Measurements from ENCODE around the gene C11orf52. TPM values are rescaled to one million over a fixed set of nuclear protein-coding genes. Genes with fewer than 3 reads are reported as not detected.
A peak's percentile ranks its signal among the peaks of the same experiment; 100 is the strongest.

The C11orf52 gene
- total RNA-seq, 4 donors from 2014 or later, result 1.8 to 6.9 (median 2.9) TPM

DNA sequence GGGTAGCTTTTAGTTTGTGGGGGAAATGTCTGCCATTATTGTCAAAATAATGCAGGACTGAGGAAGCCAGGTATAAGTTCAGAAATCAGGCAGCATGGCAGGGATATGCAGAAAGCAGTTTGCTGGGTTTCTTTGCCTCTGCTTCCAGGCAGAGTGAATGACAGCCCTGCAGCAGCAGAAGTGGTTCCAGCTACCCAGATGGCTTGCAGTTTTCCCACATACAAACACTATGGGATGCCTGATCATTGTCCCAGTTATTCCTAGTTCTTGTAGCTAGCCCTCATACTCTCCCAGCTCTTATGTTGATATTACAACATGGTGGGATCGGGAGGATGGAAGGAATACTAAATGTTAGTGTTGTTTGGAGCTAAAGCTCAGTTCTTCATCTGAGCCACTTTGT, 15.6 kb downstream of the C11orf52 start:
- H3K4me1 ChIP-seq, result peaks cover 29 to 66% (median 61%) of the 10 kb centered on the region in 4 donors
- no peak overlapping the region for H3K4me3 ChIP-seq
- WGBS, result 86% methylated on average over 1 of the region's 1 CpG
- H3K27me3 ChIP-seq, result no peaks in the 10 kb centered on the region
- intact Hi-C loops (cut with DNase I), result no loop called here
- H3K27ac ChIP-seq (replicated peaks in 1 of 4), result peak overlapping the region in 2 of 4 donors; percentile 81 to 91
- H3K36me3 ChIP-seq, result no peaks in the 10 kb centered on the region
- DNase-seq (ENCODE audit: extremely low spot score), result no peak
- no peak for TF ChIP-seq POLR2A (IDR thresholded peaks at IDR 0.05; ENCODE audit: low read depth)
- no peak for TF ChIP-seq EP300 (IDR thresholded peaks at IDR 0.05)
- TF ChIP-seq POLR2AphosphoS5 (IDR thresholded peaks at IDR 0.05), result no peak
- TF ChIP-seq, protein P1, sequence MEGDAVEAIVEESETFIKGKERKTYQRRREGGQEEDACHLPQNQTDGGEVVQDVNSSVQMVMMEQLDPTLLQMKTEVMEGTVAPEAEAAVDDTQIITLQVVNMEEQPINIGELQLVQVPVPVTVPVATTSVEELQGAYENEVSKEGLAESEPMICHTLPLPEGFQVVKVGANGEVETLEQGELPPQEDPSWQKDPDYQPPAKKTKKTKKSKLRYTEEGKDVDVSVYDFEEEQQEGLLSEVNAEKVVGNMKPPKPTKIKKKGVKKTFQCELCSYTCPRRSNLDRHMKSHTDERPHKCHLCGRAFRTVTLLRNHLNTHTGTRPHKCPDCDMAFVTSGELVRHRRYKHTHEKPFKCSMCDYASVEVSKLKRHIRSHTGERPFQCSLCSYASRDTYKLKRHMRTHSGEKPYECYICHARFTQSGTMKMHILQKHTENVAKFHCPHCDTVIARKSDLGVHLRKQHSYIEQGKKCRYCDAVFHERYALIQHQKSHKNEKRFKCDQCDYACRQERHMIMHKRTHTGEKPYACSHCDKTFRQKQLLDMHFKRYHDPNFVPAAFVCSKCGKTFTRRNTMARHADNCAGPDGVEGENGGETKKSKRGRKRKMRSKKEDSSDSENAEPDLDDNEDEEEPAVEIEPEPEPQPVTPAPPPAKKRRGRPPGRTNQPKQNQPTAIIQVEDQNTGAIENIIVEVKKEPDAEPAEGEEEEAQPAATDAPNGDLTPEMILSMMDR (IDR thresholded peaks at IDR 0.05), result no peak
- no peaks in the 10 kb centered on the region for H3K9me3 ChIP-seq

DNA sequence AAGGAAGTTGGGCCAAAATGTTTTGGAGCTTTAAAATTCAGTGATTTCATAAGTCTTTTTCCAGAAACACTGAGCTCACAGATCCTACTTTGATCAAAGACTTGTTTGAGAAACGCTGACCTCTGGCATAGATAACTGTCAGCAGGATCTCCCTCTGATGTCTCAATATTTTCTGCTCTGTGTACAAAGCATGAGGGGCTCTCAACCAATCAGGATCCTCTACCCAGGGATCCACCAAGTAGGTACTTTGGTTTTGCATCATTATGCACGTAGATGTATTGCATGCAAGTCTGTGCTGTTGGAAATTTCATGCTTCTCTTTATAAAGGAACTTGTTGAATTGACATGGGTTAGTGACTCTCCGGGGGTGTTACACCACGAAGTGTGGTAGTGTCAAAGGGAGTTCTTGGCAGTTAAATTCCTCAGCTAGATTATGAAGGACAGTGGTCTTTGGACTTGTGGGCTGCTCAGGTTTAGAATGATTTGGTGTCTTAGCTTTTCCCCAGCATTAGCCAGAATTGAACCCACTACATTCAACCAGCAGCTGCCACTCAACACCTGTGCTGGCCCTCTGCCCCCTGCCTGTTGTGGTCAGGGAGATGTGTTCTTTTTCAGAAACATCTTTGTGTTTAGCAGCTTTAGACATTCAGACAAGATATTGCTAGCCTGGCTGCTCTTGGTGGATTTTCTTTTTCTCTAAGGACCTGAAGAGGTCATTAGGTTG, 16.8 kb downstream of the C11orf52 start:
- Histone ChIP-seq H3K4me1 (peaks cover 37 to 76% (median 70%) of the 10 kb centered on the region in 4 donors), H3K36me3 (no peaks in the 10 kb centered on the region), H3K4me3 (no peak overlapping the region), H3K9me3 (no peaks in the 10 kb centered on the region), H3K27ac (replicated peaks in 1 of 4) (peak overlapping the region; percentile 78 to 91 (median 84)), H3K27me3 (no peaks in the 10 kb centered on the region)
- WGBS, result 49% methylated on average over 4 of the region's 4 CpGs
- intact Hi-C loops (cut with DNase I), result no loop called here
- no peak for DNase-seq (ENCODE audit: extremely low spot score)
- TF ChIP-seq POLR2AphosphoS5 (IDR thresholded peaks at IDR 0.05), result peak in 1 of 2 donors; percentile 57
- no peak for TF ChIP-seq POLR2A (IDR thresholded peaks at IDR 0.05; ENCODE audit: low read depth)
- no peak for TF ChIP-seq EP300 (IDR thresholded peaks at IDR 0.05)
- TF ChIP-seq, protein P1 (IDR thresholded peaks at IDR 0.05), result no peak

DNA sequence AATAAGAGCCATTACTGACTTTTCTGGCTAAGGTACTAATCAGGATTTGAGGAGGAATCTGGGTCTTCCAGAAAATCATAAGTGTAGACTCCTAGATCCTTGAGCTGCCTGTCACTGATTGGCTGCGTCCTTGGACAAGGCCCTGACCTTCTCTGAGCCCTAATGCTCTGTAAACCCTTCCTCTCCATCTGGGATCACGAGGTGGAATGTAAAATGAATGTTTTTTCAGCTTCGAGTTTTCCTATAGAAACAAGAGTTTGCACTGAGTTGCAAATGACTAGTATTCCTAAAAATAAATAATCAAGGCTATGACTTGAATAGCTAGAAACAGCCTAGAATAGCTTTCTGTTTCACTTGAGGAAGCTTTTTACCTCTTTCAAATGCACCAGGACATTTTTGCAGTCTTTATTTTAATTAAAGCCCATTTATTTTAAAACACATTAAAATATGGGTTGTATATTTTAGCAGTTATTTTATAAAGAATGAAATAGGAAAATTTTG, 17.4 kb downstream of the C11orf52 start:
- 50% methylated on average over 3 of the region's 3 CpGs for WGBS
- intact Hi-C loops (cut with DNase I), result no loop called here
- Histone ChIP-seq H3K27me3 (no peaks in the 10 kb centered on the region), H3K4me3 (peak overlapping the region; percentile 63 to 85 (median 76)), H3K27ac (replicated peaks in 1 of 4) (peak overlapping the region; percentile 78 to 91 (median 84)), H3K4me1 (peaks cover 37 to 76% (median 72%) of the 10 kb centered on the region in 4 donors), H3K9me3 (no peaks in the 10 kb centered on the region), H3K36me3 (no peaks in the 10 kb centered on the region)
- no peak for DNase-seq (ENCODE audit: extremely low spot score)
- TF ChIP-seq POLR2A (IDR thresholded peaks at IDR 0.05; ENCODE audit: low read depth), result no peak
- TF ChIP-seq EP300 (IDR thresholded peaks at IDR 0.05), result no peak
- TF ChIP-seq, protein P1 (IDR thresholded peaks at IDR 0.05), result no peak
- no peak for TF ChIP-seq POLR2AphosphoS5 (IDR thresholded peaks at IDR 0.05)

DNA sequence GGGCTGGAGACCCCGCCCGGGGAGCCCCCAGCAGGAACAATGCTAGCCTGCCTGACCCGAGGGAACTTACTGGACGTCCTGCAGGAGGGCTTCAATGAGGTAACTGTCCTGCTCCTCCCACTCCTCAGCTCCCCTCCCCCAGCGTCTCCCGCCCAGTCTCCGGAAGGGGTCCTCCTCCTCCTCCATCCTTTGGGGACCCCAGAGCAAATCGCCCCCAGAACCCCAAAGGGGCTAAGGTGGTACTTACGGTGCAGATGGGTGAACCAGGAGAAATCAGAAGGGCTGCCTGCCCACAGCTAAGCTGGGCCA, 18.7 kb downstream of the C11orf52 start:
- H3K36me3 ChIP-seq, result no peaks in the 10 kb centered on the region
- no peaks in the 10 kb centered on the region for H3K27me3 ChIP-seq
- peak overlapping the region; percentile 63 to 85 (median 76) for H3K4me3 ChIP-seq
- intact Hi-C loops (cut with DNase I), result no loop called here
- H3K9me3 ChIP-seq, result no peaks in the 10 kb centered on the region
- no peak for DNase-seq (ENCODE audit: extremely low spot score)
- peak overlapping the region; percentile 78 to 91 (median 84) for H3K27ac ChIP-seq (replicated peaks in 1 of 4)
- peaks cover 32 to 65% (median 62%) of the 10 kb centered on the region in 4 donors for H3K4me1 ChIP-seq
- 0% methylated on average over 4 of the region's 9 CpGs for WGBS
- TF ChIP-seq POLR2AphosphoS5 (IDR thresholded peaks at IDR 0.05), result no peak
- TF ChIP-seq, protein P1 (IDR thresholded peaks at IDR 0.05), result no peak

Data from esophagus muscularis mucosa (tissue), 4 donors.